Neuronal stem cell (in vitro differentiated cells): Measurements from ENCODE around the gene ANKRD36.
"Not testable (repeated sequence)": the region's sequence is repeated elsewhere in the genome, so short reads cannot be mapped to it uniquely, and the experiment has no call there.

ENCODE experiments used
- DNase-seq: peaks from one replicate; pipeline ENCODE4 v3.0.0-alpha.2; 2013; ENCODE audit warnings: low spot score
- H2AFZ ChIP-seq: one replicate; pipeline ENCODE4 v1.6.1; 2013; ENCODE audit warnings: mild to moderate bottlenecking, low read length, inconsistent platforms
- H2AK5ac ChIP-seq: 2 replicates; pipeline ENCODE4 v1.6.1; 2013; ENCODE audit warnings: low read depth, mild to moderate bottlenecking, inconsistent platforms, low read length, moderate library complexity, mixed read lengths
- H2BK120ac ChIP-seq: 2 replicates; pipeline ENCODE4 v1.6.1; 2013; ENCODE audit warnings: low read depth, mild to moderate bottlenecking, inconsistent platforms, low read length, moderate library complexity, mixed read lengths
- H2BK12ac ChIP-seq: one replicate; pipeline ENCODE4 v1.6.1; 2013; ENCODE audit warnings: low read length, inconsistent platforms
- H2BK15ac ChIP-seq: 2 replicates; pipeline ENCODE4 v1.6.1; 2013; ENCODE audit warnings: mild to moderate bottlenecking, low read length, inconsistent platforms, mixed read lengths
- H2BK5ac ChIP-seq: one replicate; pipeline ENCODE4 v1.6.1; 2013; ENCODE audit warnings: inconsistent platforms, mild to moderate bottlenecking, low read length, moderate library complexity
- H3K14ac ChIP-seq: one replicate; pipeline ENCODE4 v1.6.1; 2013; ENCODE audit warnings: low read length, inconsistent platforms
- H3K18ac ChIP-seq: 2 replicates; pipeline ENCODE4 v1.6.1; 2013; ENCODE audit warnings: low read length, inconsistent platforms
- H3K23ac ChIP-seq: 2 replicates; pipeline ENCODE4 v1.6.1; 2013; ENCODE audit warnings: low read depth, mild to moderate bottlenecking, mixed read lengths, low read length, inconsistent platforms; ENCODE audit not compliant: poor library complexity
- H3K27ac ChIP-seq: replicated peaks from 3 replicates; pipeline ENCODE4 v1.5.1; 2013; ENCODE audit warnings: low read length, inconsistent platforms
- H3K27me3 ChIP-seq, 3 experiments: 2 replicates each; pipeline ENCODE4 v1.6.1; 2013; ENCODE audit warnings: low read length in 3 of 3, mild to moderate bottlenecking in 2 of 3, inconsistent platforms in 1 of 3, low read depth in 1 of 3, mixed read lengths in 1 of 3, moderate library complexity in 1 of 3; ENCODE audit not compliant: control insufficient read depth in 3 of 3, insufficient read depth in 3 of 3
- H3K36me3 ChIP-seq, 2 donors: replicated peaks in 1 of 2; 2 replicates each; pipeline ENCODE4 v1.6.1; 2013; ENCODE audit warnings: low read length in 2 of 2; ENCODE audit not compliant: control insufficient read depth in 2 of 2, insufficient read depth in 2 of 2
- H3K4ac ChIP-seq: 2 replicates; pipeline ENCODE4 v1.6.1; 2013; ENCODE audit warnings: inconsistent platforms, mild to moderate bottlenecking, low read length, moderate library complexity
- H3K4me1 ChIP-seq, 2 donors: 1 replicate in 1 of 2; 2 replicates in 1 of 2; pipeline ENCODE4 v1.6.1; 2013; ENCODE audit warnings: low read length in 2 of 2, low read depth in 1 of 2; ENCODE audit not compliant: control insufficient read depth in 2 of 2, insufficient read depth in 1 of 2
- H3K4me2 ChIP-seq: one replicate; pipeline ENCODE4 v1.6.1; 2013; ENCODE audit warnings: mild to moderate bottlenecking, low read length, inconsistent platforms; ENCODE audit not compliant: insufficient read depth, poor library complexity, severe bottlenecking
- H3K4me3 ChIP-seq, 2 donors: 2 replicates each; pipeline ENCODE4 v1.5.1; 2013; ENCODE audit warnings: low read length in 2 of 2, mild to moderate bottlenecking in 2 of 2, inconsistent platforms in 1 of 2, moderate library complexity in 1 of 2
- H3K79me1 ChIP-seq: one replicate; pipeline ENCODE4 v1.6.1; 2013; ENCODE audit warnings: low read depth, mild to moderate bottlenecking, inconsistent platforms, low read length, moderate library complexity
- H3K9ac ChIP-seq: one replicate; pipeline ENCODE4 v1.6.1; 2013; ENCODE audit warnings: mild to moderate bottlenecking, low read depth, low read length, inconsistent platforms; ENCODE audit not compliant: poor library complexity
- H3K9me3 ChIP-seq, 2 donors: replicated peaks in 1 of 2; 2 replicates each; pipeline versions ENCODE3 to v1.6.1; 2013; ENCODE audit warnings: low read length in 2 of 2, mild to moderate bottlenecking in 2 of 2, inconsistent platforms in 1 of 2, low read depth in 1 of 2, mixed read lengths in 1 of 2, moderate library complexity in 1 of 2; ENCODE audit not compliant: control insufficient read depth in 2 of 2, insufficient read depth in 1 of 2
- H4K8ac ChIP-seq: one replicate; pipeline ENCODE4 v1.6.1; 2013; ENCODE audit warnings: low read depth, mild to moderate bottlenecking, inconsistent platforms, low read length, moderate library complexity
- H4K91ac ChIP-seq: one replicate; pipeline ENCODE4 v1.6.1; 2013; ENCODE audit warnings: low read length, low read depth, mild to moderate bottlenecking, inconsistent platforms; ENCODE audit not compliant: poor library complexity
- WGBS, 2 donors: extraction: QIAGEN DNeasy Blood & Tissue Kit; methylation state at CpG; one replicate each; pipeline ENCODE4 v1.1.7; 2013; ENCODE audit warnings: missing lambda C conversion rate in 2 of 2, mixed read lengths in 1 of 2; ENCODE audit not compliant: insufficient read length in 2 of 2, insufficient replicate concordance in 1 of 2; ENCODE audit errors: extremely low coverage in 2 of 2; 5-methylcytosine and 5-hydroxymethylcytosine counted together

The ANKRD36 gene

GRCh38 chr2:97197251-97197650 is 84.3 kb downstream of the ANKRD36 start:
- H2BK15ac ChIP-seq, H3K18ac ChIP-seq, H4K8ac ChIP-seq, H3K9ac ChIP-seq, H2AK5ac ChIP-seq, H2BK5ac ChIP-seq, H3K23ac ChIP-seq, H3K14ac ChIP-seq, DNase-seq, H3K4me3 ChIP-seq, H2BK120ac ChIP-seq, H3K27me3 ChIP-seq, H3K4ac ChIP-seq, H3K4me1 ChIP-seq, H3K4me2 ChIP-seq, H3K79me1 ChIP-seq, H3K9me3 ChIP-seq, H4K91ac ChIP-seq, H3K27ac ChIP-seq, H2BK12ac ChIP-seq, H2AFZ ChIP-seq: not testable (repeated sequence)
- WGBS, 2 donors: no CpG with 5 or more reads among the region's 1 CpG
- H3K36me3 ChIP-seq: peaks cover 4 to 58% of the 10 kb centered on the region in 2 donors

GRCh38 chr2:97200887-97201286 is 87.9 kb downstream of the ANKRD36 start:
- not testable (repeated sequence) for H2AFZ ChIP-seq, H3K23ac ChIP-seq, H3K9me3 ChIP-seq, H4K8ac ChIP-seq, H2AK5ac ChIP-seq, H2BK15ac ChIP-seq, H3K4me1 ChIP-seq, H2BK120ac ChIP-seq, H2BK12ac ChIP-seq, H3K14ac ChIP-seq, H4K91ac ChIP-seq, H2BK5ac ChIP-seq, H3K4me2 ChIP-seq, DNase-seq, H3K79me1 ChIP-seq, H3K27me3 ChIP-seq, H3K9ac ChIP-seq, H3K4ac ChIP-seq, H3K18ac ChIP-seq, H3K27ac ChIP-seq, H3K4me3 ChIP-seq
- peaks cover 2 to 43% of the 10 kb centered on the region in 2 donors for H3K36me3 ChIP-seq
- no CpG with 5 or more reads among the region's 2 CpGs for WGBS, 2 donors

GRCh38 chr2:97202643-97203250 is 89.8 kb downstream of the ANKRD36 start:
- not testable (repeated sequence) for H4K8ac ChIP-seq, H3K4me2 ChIP-seq, H3K23ac ChIP-seq, H3K4ac ChIP-seq, H3K79me1 ChIP-seq, H2BK12ac ChIP-seq, H3K9me3 ChIP-seq, H2BK15ac ChIP-seq, H3K9ac ChIP-seq, H3K4me1 ChIP-seq, H2BK5ac ChIP-seq, H2AK5ac ChIP-seq, H3K18ac ChIP-seq, H2AFZ ChIP-seq, H3K14ac ChIP-seq, H3K27me3 ChIP-seq, H2BK120ac ChIP-seq, DNase-seq, H3K27ac ChIP-seq, H3K4me3 ChIP-seq, H4K91ac ChIP-seq
- H3K36me3 ChIP-seq: peaks cover 0 to 41% of the 10 kb centered on the region in 2 donors
- WGBS, 2 donors: no CpG with 5 or more reads among the region's 5 CpGs

- Histone ChIP-seq H2AK5ac (no peak overlapping the region), H2BK15ac (no peak overlapping the region), H4K8ac (no peak overlapping the region), H2BK12ac (no peak overlapping the region), H2BK5ac (no peak overlapping the region), H3K79me1 (no peaks in the 10 kb centered on the region), H3K4me1 (no peaks in the 10 kb centered on the region), H2BK120ac (no peak overlapping the region), H3K27ac (no peak overlapping the region), H3K9ac (no peak overlapping the region), H3K4me2 (no peak overlapping the region), H2AFZ (no peak overlapping the region), H3K9me3 (no peaks in the 10 kb centered on the region), H3K4me3 (no peak overlapping the region), H3K4ac (no peak overlapping the region), H3K23ac (no peak overlapping the region), H3K18ac (no peak overlapping the region), H3K14ac (no peak overlapping the region), H4K91ac (no peak overlapping the region), H3K27me3 (no peaks in the 10 kb centered on the region), H3K36me3 (peaks cover 3 to 16% of the 10 kb centered on the region in 2 donors)
- no CpG with 5 or more reads among the region's 5 CpGs for WGBS, 2 donors
- no peak for DNase-seq
These were observed 97.4 kb downstream of the ANKRD36 start for GRCh38 chr2:97210325-97210724.
